GM20431 (cell line): ENCODE data around the gene PDE6A.

Source experiments
- in situ Hi-C: fragments of 300-500 bp; cut with MseI, MboI; formaldehyde crosslinking; loops from one replicate; pipeline ENCODE4 v1.15.0; 2020; ENCODE audit warnings: low sequenced_read_pairs; ENCODE audit not compliant: unreplicated experiment

The PDE6A gene

GRCh38 chr5:149944666-149945065, at the start of gene PDE6A:
Gene PDE6A (minus strand): TSS chr5:149944793. CDS start chr5:149944673, 120 bp downstream.
- in situ Hi-C loops, result no loop called here

- in situ Hi-C loops, result loop anchor here (10.0 to 25.0 kb wide), 2 partner anchors 156 to 359 kb away; no protein-coding TSS in a partner anchor
Observed at GRCh38 chr5:149993471-149993870, 48.9 kb upstream of the PDE6A start.

GRCh38 chr5:149990518-149991376, 46.2 kb upstream of the PDE6A start:
- in situ Hi-C loops, result loop anchor here (10.0 to 25.0 kb wide), 2 partner anchors 153 to 356 kb away; no protein-coding TSS in a partner anchor

GRCh38 chr5:149988126-149988525, 43.5 kb upstream of the PDE6A start:
- in situ Hi-C loops, result loop anchor here (25.0 kb wide), 1 partner anchor 151 kb away; no protein-coding TSS in a partner anchor

GRCh38 chr5:149982505-149982904, 37.9 kb upstream of the PDE6A start:
- in situ Hi-C loops, result loop anchor here (25.0 kb wide), 1 partner anchor 145 kb away; no protein-coding TSS in a partner anchor

GRCh38 chr5:149981206-149981605, 36.6 kb upstream of the PDE6A start:
- in situ Hi-C loops, result loop anchor here (25.0 kb wide), 1 partner anchor 144 kb away; no protein-coding TSS in a partner anchor

GRCh38 chr5:149979896-149980295, 35.3 kb upstream of the PDE6A start:
- in situ Hi-C loops, result loop anchor here (25.0 kb wide), 1 partner anchor 143 kb away; no protein-coding TSS in a partner anchor

GRCh38 chr5:149975409-149975808, 30.8 kb upstream of the PDE6A start:
- in situ Hi-C loops, result loop anchor here (25.0 kb wide), 1 partner anchor 138 kb away; no protein-coding TSS in a partner anchor

GRCh38 chr5:149969181-149969930, 24.8 kb upstream of the PDE6A start:
- in situ Hi-C loops, result no loop called here

GRCh38 chr5:149966946-149967345, 22.4 kb upstream of the PDE6A start:
- in situ Hi-C loops, result no loop called here

GRCh38 chr5:149963729-149964128, 19.1 kb upstream of the PDE6A start:
- in situ Hi-C loops, result no loop called here

- in situ Hi-C loops, result no loop called here
Observed at GRCh38 chr5:149962601-149963300, 18.2 kb upstream of the PDE6A start.

GRCh38 chr5:149961957-149962409, 17.4 kb upstream of the PDE6A start:
- in situ Hi-C loops, result no loop called here

- in situ Hi-C loops, result no loop called here
Observed at GRCh38 chr5:149961186-149961685, 16.6 kb upstream of the PDE6A start.

- in situ Hi-C loops, result no loop called here
Observed at GRCh38 chr5:149960272-149961185, 15.9 kb upstream of the PDE6A start, which contains the start of gene SLC26A2. Gene SLC26A2 (plus strand): TSS chr5:149960758. CDS start chr5:149977653, 16,895 bp downstream.

- in situ Hi-C loops, result no loop called here
Observed at GRCh38 chr5:149959406-149960236, 15.0 kb upstream of the PDE6A start.

GRCh38 chr5:149957855-149958254, 13.3 kb upstream of the PDE6A start:
- in situ Hi-C loops, result no loop called here

GRCh38 chr5:149956685-149957084, 12.1 kb upstream of the PDE6A start:
- in situ Hi-C loops, result no loop called here
